A673 (cell line): ENCODE results near the gene LAGE3. TPM values are rescaled to one million over a fixed set of nuclear protein-coding genes. Genes with fewer than 3 reads are reported as not detected.

ENCODE experiments used
- BruUV-seq: library from RNA; stranded (reverse); fragments of 400-500 nt; replicated peaks from 2 replicates; lab custom pipeline; 2021; lab: Mats Ljungman, UMichigan
- CTCF ChIA-PET: fragments of 300-600 bp; sonication (Branson Sonifier 250); formaldehyde crosslinking; loops from one replicate; lab custom pipeline; 2022; ENCODE audit warnings: antibody characterized with exemption; lab: Charles Lee
- POLR2A ChIA-PET: fragments of 300-600 bp; sonication (Branson Sonifier 250); formaldehyde crosslinking; loops from one replicate; lab custom pipeline; 2022; ENCODE audit warnings: antibody characterized with exemption; ENCODE audit not compliant: low non-redundant PET; lab: Charles Lee
- DNase-seq: peaks from one replicate; pipeline ENCODE4 v3.0.0-alpha.2; 2015; ENCODE audit warnings: low spot score
- H3K27ac ChIP-seq: fragments of 200-600 bp; sonication (generic); 2 replicates; pipeline ENCODE4 v1.5.1; 2016; ENCODE audit warnings: mixed run types, low read depth, mild to moderate bottlenecking, mixed read lengths, antibody characterized with exemption, low read length; ENCODE audit not compliant: poor library complexity, severe bottlenecking
- H3K27me3 ChIP-seq: fragments of 200-600 bp; sonication (generic); replicated peaks from 2 replicates; pipeline ENCODE4 v1.6.1; 2017; ENCODE audit warnings: mixed run types, low read depth, mild to moderate bottlenecking, mixed read lengths, antibody characterized with exemption, low read length; ENCODE audit not compliant: insufficient read depth, poor library complexity
- H3K36me3 ChIP-seq: fragments of 200-600 bp; sonication (generic); 2 replicates; pipeline ENCODE4 v1.6.1; 2016; ENCODE audit warnings: mixed run types, mild to moderate bottlenecking, mixed read lengths, antibody characterized with exemption, low read length; ENCODE audit not compliant: insufficient read depth, poor library complexity, severe bottlenecking
- H3K4me1 ChIP-seq: fragments of 200-600 bp; sonication (generic); 2 replicates; pipeline ENCODE4 v1.6.1; 2017; ENCODE audit warnings: mixed run types, mild to moderate bottlenecking, mixed read lengths, antibody characterized with exemption, low read length; ENCODE audit not compliant: insufficient read depth, poor library complexity, severe bottlenecking
- H3K4me3 ChIP-seq: fragments of 200-600 bp; sonication (generic); 2 replicates; pipeline ENCODE4 v1.5.1; 2016; ENCODE audit warnings: low read depth, mixed run types, mild to moderate bottlenecking, mixed read lengths, low read length; ENCODE audit not compliant: poor library complexity, severe bottlenecking
- H3K9me3 ChIP-seq: fragments of 200-600 bp; sonication (generic); 2 replicates; pipeline ENCODE4 v1.6.1; 2016; ENCODE audit warnings: mixed run types, low read depth, mild to moderate bottlenecking, mixed read lengths, antibody characterized with exemption, low read length; ENCODE audit not compliant: poor library complexity, severe bottlenecking
- CTCF ChIP-seq: fragments of 300-800, 200-600 bp; sonication (generic); conservative IDR thresholded peaks from 2 replicates; pipeline ENCODE4 v1.5.1; 2017; ENCODE audit warnings: low read depth, mild to moderate bottlenecking, antibody characterized with exemption, low read length, moderate library complexity, mixed read lengths
- EZH2 ChIP-seq: fragments of 200-600 bp; sonication (generic); IDR thresholded peaks from 2 replicates; pipeline ENCODE4 v1.6.1; 2017; ENCODE audit warnings: borderline replicate concordance, low read depth, mild to moderate bottlenecking, mixed read lengths, antibody characterized with exemption, low read length; ENCODE audit not compliant: poor library complexity, severe bottlenecking
- intact Hi-C: fragments of 100-400 bp; cut with micrococcal nuclease; formaldehyde crosslinking; loops from one replicate; pipeline ENCODE4 v1.10.0; 2022; ENCODE audit not compliant: unreplicated experiment
- total RNA-seq: library from RNA; stranded (reverse); gene quantifications from 2 replicates; pipeline ENCODE4 v1.2.3, GENCODE V29; 2021

The LAGE3 gene
- total RNA-seq, 1 experiment from 2014 or later = 34.6 TPM

- peaks cover 5% of the 10 kb centered on the region for H3K4me1 ChIP-seq
- POLR2A ChIA-PET = no interaction called here
- CTCF ChIA-PET = no interaction called here
- H3K36me3 ChIP-seq = peaks cover 11% of the 10 kb centered on the region
- peak; percentile 49 for DNase-seq
- H3K9me3 ChIP-seq = no peaks in the 10 kb centered on the region
- BruUV-seq = no TSS peak
- H3K27me3 ChIP-seq = no peaks in the 10 kb centered on the region
- intact Hi-C loops = no loop called here
- peak within 1 kb of the TSS; percentile 72 for H3K27ac ChIP-seq
- peak within 1 kb of the TSS; percentile 58 for H3K4me3 ChIP-seq
- no peak for TF ChIP-seq EZH2
- TF ChIP-seq CTCF = no peak
Measured at GRCh38 chrX:154486396-154487207, 7.5 kb upstream of the LAGE3 start, which contains the start of gene UBL4A. UBL4A (minus strand) TSS chrX:154486615; CDS start chrX:154486584, 31 bp downstream.

DNA sequence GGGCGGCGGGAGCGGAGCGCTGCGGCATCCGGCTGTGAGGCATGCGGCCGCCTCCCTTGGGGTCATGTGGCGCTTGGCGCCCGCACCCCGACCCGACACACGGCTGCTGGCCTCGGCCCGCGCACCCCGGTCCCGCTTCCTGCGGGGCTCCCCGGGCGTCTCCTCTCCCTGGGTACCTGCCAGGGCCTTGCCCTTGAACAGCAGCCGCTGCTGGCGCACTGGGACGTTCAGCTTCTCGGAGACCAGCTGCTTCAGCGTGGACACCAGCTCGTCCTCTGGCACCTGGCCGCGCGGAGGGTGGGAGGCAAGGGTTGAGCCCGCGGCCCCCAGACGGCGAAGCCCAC lies 6.9 kb upstream of the LAGE3 start:
- no peak for TF ChIP-seq EZH2
- TF ChIP-seq CTCF = no peak
- peak overlapping the region; percentile 72 for H3K27ac ChIP-seq
- peak overlapping the region; percentile 58 for H3K4me3 ChIP-seq
- H3K4me1 ChIP-seq = peaks cover 5% of the 10 kb centered on the region
- H3K9me3 ChIP-seq = no peaks in the 10 kb centered on the region
- POLR2A ChIA-PET = no interaction called here
- peaks cover 11% of the 10 kb centered on the region for H3K36me3 ChIP-seq
- CTCF ChIA-PET = no interaction called here
- DNase-seq = no peak
- BruUV-seq = no TSS peak
- intact Hi-C loops = no loop called here
- no peaks in the 10 kb centered on the region for H3K27me3 ChIP-seq

- intact Hi-C loops = no loop called here
- no peak for DNase-seq
- Histone ChIP-seq H3K4me3 (peak overlapping the region; percentile 58), H3K9me3 (no peaks in the 10 kb centered on the region), H3K4me1 (peaks cover 5% of the 10 kb centered on the region), H3K27me3 (no peaks in the 10 kb centered on the region), H3K36me3 (peaks cover 11% of the 10 kb centered on the region), H3K27ac (peak overlapping the region; percentile 72)
- ChIA-PET CTCF (no interaction called here), POLR2A (no interaction called here)
- no TSS peak for BruUV-seq
- TF ChIP-seq CTCF = no peak
- no peak for TF ChIP-seq EZH2
Measured at GRCh38 chrX:154485150-154486051, 6.3 kb upstream of the LAGE3 start.
